ACC112 (cell line): ENCODE data around the gene TECPR1.

ENCODE experiments used
- H2AFZ ChIP-seq: fragments of 200-600 bp; sonication (generic); one replicate; pipeline ENCODE4 v1.6.0; 2017; ENCODE audit warnings: antibody characterized with exemption, low read length; ENCODE audit not compliant: unreplicated experiment
- H3K27ac ChIP-seq: fragments of 200-600 bp; sonication (generic); 2 replicates; pipeline ENCODE4 v1.5.1; 2014; ENCODE audit warnings: low read depth, mild to moderate bottlenecking, antibody characterized with exemption, low read length, moderate library complexity
- H3K27me3 ChIP-seq: fragments of 200-600 bp; sonication (generic); 2 replicates; pipeline ENCODE4 v1.6.1; 2014; ENCODE audit warnings: mild to moderate bottlenecking, antibody characterized with exemption, low read length, moderate library complexity, mixed read lengths; ENCODE audit not compliant: insufficient read depth
- H3K36me3 ChIP-seq: fragments of 200-600 bp; sonication (generic); 2 replicates; pipeline ENCODE4 v1.6.1; 2016; ENCODE audit warnings: mild to moderate bottlenecking, antibody characterized with exemption, low read length, moderate library complexity, mixed read lengths; ENCODE audit not compliant: insufficient read depth
- H3K4me1 ChIP-seq: fragments of 200-600 bp; sonication (generic); one replicate; pipeline ENCODE4 v1.6.1; 2016; ENCODE audit warnings: low read length, mixed read lengths; ENCODE audit not compliant: insufficient read depth, unreplicated experiment, control insufficient read depth
- H3K4me3 ChIP-seq: fragments of 200-600 bp; sonication (generic); 2 replicates; pipeline ENCODE4 v1.5.1; 2014; ENCODE audit warnings: mild to moderate bottlenecking, low read depth, low read length
- H3K79me2 ChIP-seq: fragments of 200-600 bp; sonication (generic); one replicate; pipeline ENCODE4 v1.6.0; 2016; ENCODE audit warnings: low read length; ENCODE audit not compliant: control insufficient read depth, unreplicated experiment, insufficient read depth

Gene TECPR1

GRCh38 chr7:98233219-98234070 is 18.6 kb downstream of the TECPR1 start:
- H3K27ac ChIP-seq, result no peak overlapping the region
- H3K4me3 ChIP-seq, result no peak overlapping the region
- H3K79me2 ChIP-seq, result no peaks in the 10 kb centered on the region
- H3K4me1 ChIP-seq, result no peaks in the 10 kb centered on the region
- no peaks in the 10 kb centered on the region for H3K27me3 ChIP-seq
- H3K36me3 ChIP-seq, result no peaks in the 10 kb centered on the region
- H2AFZ ChIP-seq, result no peak overlapping the region

- H2AFZ ChIP-seq, result no peak overlapping the region
- no peaks in the 10 kb centered on the region for H3K4me1 ChIP-seq
- H3K27me3 ChIP-seq, result no peaks in the 10 kb centered on the region
- H3K79me2 ChIP-seq, result no peaks in the 10 kb centered on the region
- no peak overlapping the region for H3K27ac ChIP-seq
- H3K36me3 ChIP-seq, result no peaks in the 10 kb centered on the region
- no peak overlapping the region for H3K4me3 ChIP-seq
Measured at GRCh38 chr7:98232799-98233198, 19.2 kb downstream of the TECPR1 start.

- Histone ChIP-seq H3K27me3 (no peaks in the 10 kb centered on the region), H3K27ac (no peak overlapping the region), H2AFZ (no peak overlapping the region), H3K79me2 (no peaks in the 10 kb centered on the region), H3K4me3 (no peak overlapping the region), H3K36me3 (no peaks in the 10 kb centered on the region), H3K4me1 (no peaks in the 10 kb centered on the region)
Measured at GRCh38 chr7:98232263-98232585, 19.8 kb downstream of the TECPR1 start.

- H3K27ac ChIP-seq, result no peak overlapping the region
- H2AFZ ChIP-seq, result no peak overlapping the region
- no peaks in the 10 kb centered on the region for H3K79me2 ChIP-seq
- no peak overlapping the region for H3K4me3 ChIP-seq
- no peaks in the 10 kb centered on the region for H3K27me3 ChIP-seq
- H3K36me3 ChIP-seq, result no peaks in the 10 kb centered on the region
- no peaks in the 10 kb centered on the region for H3K4me1 ChIP-seq
Measured at GRCh38 chr7:98231493-98232262, 20.4 kb downstream of the TECPR1 start.

GRCh38 chr7:98230746-98231471 is 21.1 kb downstream of the TECPR1 start:
- no peaks in the 10 kb centered on the region for H3K36me3 ChIP-seq
- H3K4me1 ChIP-seq, result no peaks in the 10 kb centered on the region
- H3K27me3 ChIP-seq, result no peaks in the 10 kb centered on the region

GRCh38 chr7:98229991-98230745 is 21.9 kb downstream of the TECPR1 start:
- Histone ChIP-seq H3K27ac (no peak overlapping the region), H3K79me2 (no peaks in the 10 kb centered on the region), H3K27me3 (no peaks in the 10 kb centered on the region), H3K4me1 (no peaks in the 10 kb centered on the region), H3K4me3 (no peak overlapping the region), H2AFZ (no peak overlapping the region), H3K36me3 (no peaks in the 10 kb centered on the region)

More at GRCh38 chr7:98230746-98231471, 21.1 kb downstream of the TECPR1 start:
- no peak overlapping the region for H3K27ac ChIP-seq
- H3K4me3 ChIP-seq, result no peak overlapping the region
- no peak overlapping the region for H2AFZ ChIP-seq
- no peaks in the 10 kb centered on the region for H3K79me2 ChIP-seq

GRCh38 chr7:98229441-98229840 is 22.6 kb downstream of the TECPR1 start:
- Histone ChIP-seq H3K27me3 (no peaks in the 10 kb centered on the region), H3K4me1 (no peaks in the 10 kb centered on the region), H3K79me2 (no peaks in the 10 kb centered on the region), H3K4me3 (no peak overlapping the region), H2AFZ (no peak overlapping the region), H3K36me3 (no peaks in the 10 kb centered on the region), H3K27ac (no peak overlapping the region)

GRCh38 chr7:98228801-98229200 is 23.2 kb downstream of the TECPR1 start:
- Histone ChIP-seq H3K27ac (no peak overlapping the region), H2AFZ (no peak overlapping the region), H3K79me2 (no peaks in the 10 kb centered on the region), H3K4me3 (no peak overlapping the region), H3K4me1 (no peaks in the 10 kb centered on the region), H3K27me3 (no peaks in the 10 kb centered on the region), H3K36me3 (no peaks in the 10 kb centered on the region)

- Histone ChIP-seq H3K4me1 (no peaks in the 10 kb centered on the region), H3K4me3 (no peak overlapping the region), H2AFZ (no peak overlapping the region), H3K27ac (no peak overlapping the region), H3K79me2 (no peaks in the 10 kb centered on the region), H3K27me3 (no peaks in the 10 kb centered on the region), H3K36me3 (no peaks in the 10 kb centered on the region)
Measured at GRCh38 chr7:98227939-98228338, 24.1 kb downstream of the TECPR1 start.

GRCh38 chr7:98225913-98226614 is 26.0 kb downstream of the TECPR1 start:
- H3K4me1 ChIP-seq, result no peaks in the 10 kb centered on the region
- no peak overlapping the region for H3K27ac ChIP-seq
- no peak overlapping the region for H3K4me3 ChIP-seq
- no peaks in the 10 kb centered on the region for H3K27me3 ChIP-seq
- H3K79me2 ChIP-seq, result no peaks in the 10 kb centered on the region
- H2AFZ ChIP-seq, result no peak overlapping the region
- H3K36me3 ChIP-seq, result no peaks in the 10 kb centered on the region
